ENCODE results near the gene MACROD1.

MACROD1 gene

GRCh38 chr11:63951779-63952536 lies 214.0 kb downstream of the MACROD1 start:
- peak; percentile 40 for DNase-seq (ENCODE audit: low read depth)

Data from CMK (cell line).